Endothelial cell of umbilical vein (primary cell): Measurements from ENCODE around the gene DAAM1.

Experiments
- EZH2 ChIP-seq: IDR thresholded peaks from 2 replicates; pipeline ENCODE4 v1.6.1; 2012; ENCODE audit warnings: borderline replicate concordance, low read depth, mild to moderate bottlenecking, moderate library complexity, low read length, inconsistent platforms; ENCODE audit not compliant: severe bottlenecking
- GATA2 ChIP-seq: IDR thresholded peaks from 2 replicates; pipeline ENCODE4 v1.7.0; 2011; ENCODE audit warnings: low read depth, mild to moderate bottlenecking, moderate library complexity, mixed read lengths, low read length; ENCODE audit not compliant: insufficient read length, insufficient read depth
- JUN ChIP-seq: IDR thresholded peaks from 2 replicates; pipeline ENCODE4 v1.6.1; 2011; ENCODE audit warnings: borderline replicate concordance, low read depth; ENCODE audit not compliant: insufficient read length, insufficient read depth
- MYC ChIP-seq: IDR thresholded peaks from one replicate; pipeline ENCODE4 v1.6.1; 2011; ENCODE audit warnings: mild to moderate bottlenecking, low read depth, low read length
- POLR2A ChIP-seq: IDR thresholded peaks from 2 replicates; pipeline ENCODE4 v1.6.1; 2012; ENCODE audit warnings: low read depth, mild to moderate bottlenecking, control low read depth, low read length
- POLR2AphosphoS5 ChIP-seq: IDR thresholded peaks from 2 replicates; pipeline ENCODE4 v1.6.1; 2012; ENCODE audit warnings: low read depth, mild to moderate bottlenecking, control low read depth, low read length, moderate library complexity; ENCODE audit not compliant: insufficient read depth
- TF ChIP-seq, protein P1 (sequence below), 2 donors: IDR thresholded peaks; 1 replicate in 1 of 2; 2 replicates in 1 of 2; pipeline ENCODE4 v1.5.1; 2011; ENCODE audit warnings: low read length in 2 of 2, mild to moderate bottlenecking in 2 of 2, moderate library complexity in 2 of 2, control low read depth in 1 of 2, inconsistent platforms in 1 of 2, low read depth in 1 of 2; ENCODE audit not compliant: insufficient read depth in 1 of 2; ENCODE audit errors: extremely low read depth in 1 of 2

DNA sequence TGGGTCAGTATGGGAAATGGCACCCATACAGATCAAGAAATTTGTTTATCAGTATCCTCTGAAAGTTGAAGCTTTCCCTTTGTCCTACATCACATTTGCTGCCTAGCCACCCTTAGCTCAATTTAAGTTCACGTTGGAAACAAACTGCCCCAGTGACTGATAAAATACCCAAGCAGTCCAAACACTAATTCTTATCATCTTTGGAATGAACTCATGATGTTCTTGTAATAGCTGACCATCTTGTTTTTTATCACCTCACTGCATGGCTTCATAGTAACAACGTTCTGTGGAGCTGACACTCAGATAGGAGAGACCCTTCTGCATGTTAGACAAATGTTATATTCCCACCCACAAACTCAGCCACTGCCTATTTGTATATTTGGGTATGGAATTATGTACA lies 183.3 kb downstream of the DAAM1 start:
- TF ChIP-seq, protein P1, sequence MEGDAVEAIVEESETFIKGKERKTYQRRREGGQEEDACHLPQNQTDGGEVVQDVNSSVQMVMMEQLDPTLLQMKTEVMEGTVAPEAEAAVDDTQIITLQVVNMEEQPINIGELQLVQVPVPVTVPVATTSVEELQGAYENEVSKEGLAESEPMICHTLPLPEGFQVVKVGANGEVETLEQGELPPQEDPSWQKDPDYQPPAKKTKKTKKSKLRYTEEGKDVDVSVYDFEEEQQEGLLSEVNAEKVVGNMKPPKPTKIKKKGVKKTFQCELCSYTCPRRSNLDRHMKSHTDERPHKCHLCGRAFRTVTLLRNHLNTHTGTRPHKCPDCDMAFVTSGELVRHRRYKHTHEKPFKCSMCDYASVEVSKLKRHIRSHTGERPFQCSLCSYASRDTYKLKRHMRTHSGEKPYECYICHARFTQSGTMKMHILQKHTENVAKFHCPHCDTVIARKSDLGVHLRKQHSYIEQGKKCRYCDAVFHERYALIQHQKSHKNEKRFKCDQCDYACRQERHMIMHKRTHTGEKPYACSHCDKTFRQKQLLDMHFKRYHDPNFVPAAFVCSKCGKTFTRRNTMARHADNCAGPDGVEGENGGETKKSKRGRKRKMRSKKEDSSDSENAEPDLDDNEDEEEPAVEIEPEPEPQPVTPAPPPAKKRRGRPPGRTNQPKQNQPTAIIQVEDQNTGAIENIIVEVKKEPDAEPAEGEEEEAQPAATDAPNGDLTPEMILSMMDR (IDR thresholded peaks at IDR 0.05; ENCODE audit: extremely low read depth in 1 of 2, insufficient read depth in 1 of 2, low read depth in 1 of 2, low read length in 2 of 2): no peak
- TF ChIP-seq POLR2A (no peak), POLR2AphosphoS5 (no peak), EZH2 (no peak), JUN (no peak), MYC (no peak), GATA2 (no peak)
